HEK293T (cell line): ENCODE results near the gene CCNK.

Experiments
- CTCF ChIA-PET: fragments of 350-600 bp; formaldehyde crosslinking; extraction: SDS; loops from one replicate; lab custom pipeline; 2021; ENCODE audit warnings: antibody characterized with exemption, inconsistent platforms; lab: Yijun Ruan, JAX
- POLR2A ChIA-PET: fragments of 350-600 bp; formaldehyde crosslinking; extraction: SDS; loops from one replicate; lab custom pipeline; 2020; ENCODE audit warnings: antibody characterized with exemption, inconsistent platforms; lab: Yijun Ruan, JAX
- DNase-seq: peaks from one replicate; pipeline ENCODE4 v3.0.0; 2012; ENCODE audit warnings: mixed read lengths; ENCODE audit errors: extremely low spot score
- ARNT ChIP-seq: fragments of 450-650 bp; IDR thresholded peaks from 2 replicates; pipeline ENCODE4 v1.6.1; 2017; ENCODE audit warnings: mild to moderate bottlenecking
- BHLHE40 ChIP-seq: fragments of 450-650 bp; IDR thresholded peaks from 2 replicates; pipeline ENCODE4 v1.6.1; 2016; ENCODE audit warnings: mild to moderate bottlenecking, moderate library complexity, borderline replicate concordance
- CTBP1 ChIP-seq: fragments of 450-650 bp; IDR thresholded peaks from 2 replicates; pipeline ENCODE4 v1.6.1; 2016; ENCODE audit warnings: borderline replicate concordance
- ELF4 ChIP-seq: fragments of 450-650 bp; IDR thresholded peaks from 2 replicates; pipeline ENCODE4 v1.6.1; 2017; ENCODE audit warnings: antibody characterized with exemption
- FOXA1 ChIP-seq: fragments of 450-650 bp; IDR thresholded peaks from 2 replicates; pipeline ENCODE4 v1.6.1; 2016; ENCODE audit warnings: mild to moderate bottlenecking
- FOXK2 ChIP-seq: fragments of 450-650 bp; IDR thresholded peaks from 2 replicates; pipeline ENCODE4 v1.6.1; 2016; ENCODE audit warnings: mild to moderate bottlenecking
- FOXM1 ChIP-seq: fragments of 450-650 bp; IDR thresholded peaks from 2 replicates; pipeline ENCODE4 v1.6.1; 2017; ENCODE audit warnings: mild to moderate bottlenecking, borderline replicate concordance
- HDGF ChIP-seq: fragments of 450-650 bp; IDR thresholded peaks from 2 replicates; pipeline ENCODE4 v1.6.1; 2017; ENCODE audit warnings: antibody characterized with exemption, borderline replicate concordance
- L3MBTL2 ChIP-seq: fragments of 450-650 bp; conservative IDR thresholded peaks from 2 replicates; pipeline ENCODE4 v1.6.1; 2016; ENCODE audit warnings: mild to moderate bottlenecking
- LEF1 ChIP-seq: fragments of 450-650 bp; IDR thresholded peaks from 2 replicates; pipeline ENCODE4 v1.6.1; 2017; ENCODE audit warnings: mild to moderate bottlenecking, borderline replicate concordance
- NFRKB ChIP-seq: fragments of 450-650 bp; IDR thresholded peaks from 2 replicates; pipeline ENCODE4 v1.6.1; 2016; ENCODE audit warnings: mild to moderate bottlenecking, moderate library complexity
- PKNOX1 ChIP-seq: fragments of 450-650 bp; IDR thresholded peaks from 2 replicates; pipeline ENCODE4 v1.6.1; 2016
- SP1 ChIP-seq: fragments of 450-650 bp; IDR thresholded peaks from 2 replicates; pipeline ENCODE4 v1.6.1; 2017
- SUZ12 ChIP-seq: fragments of 450-650 bp; IDR thresholded peaks from 2 replicates; pipeline ENCODE4 v1.6.1; 2016; ENCODE audit warnings: mild to moderate bottlenecking
- TARDBP ChIP-seq: fragments of 450-650 bp; IDR thresholded peaks from 2 replicates; pipeline ENCODE4 v1.6.1; 2016
- ZNF384 ChIP-seq: fragments of 450-650 bp; IDR thresholded peaks from 2 replicates; pipeline ENCODE4 v1.6.1; 2016

Gene CCNK

GRCh38 chr14:99556134-99556791 is 75.1 kb downstream of the CCNK start:
- POLR2A ChIA-PET: no interaction called here
- DNase-seq: no peak
- TF ChIP-seq HDGF: no peak
- TF ChIP-seq ARNT: no peak
- CTCF ChIA-PET: no interaction called here

- no peak for DNase-seq
- CTCF ChIA-PET: no interaction called here
- POLR2A ChIA-PET: no interaction called here
- TF ChIP-seq LEF1 (no peak), SUZ12 (no peak), HDGF (no peak), BHLHE40 (no peak), CTBP1 (no peak), TARDBP (no peak), ZNF384 (no peak)
Observed at GRCh38 chr14:99559286-99559990, 78.2 kb downstream of the CCNK start.

- POLR2A ChIA-PET: no interaction called here
- CTCF ChIA-PET: no interaction called here
- TF ChIP-seq FOXA1 (no peak), BHLHE40 (no peak), FOXK2 (no peak), CTBP1 (no peak), TARDBP (no peak), SUZ12 (no peak), FOXM1 (no peak), SP1 (no peak), PKNOX1 (no peak), NFRKB (no peak), ELF4 (no peak), ARNT (no peak), L3MBTL2 (no peak), LEF1 (no peak), HDGF (no peak), ZNF384 (no peak)
- DNase-seq: no peak
Observed at GRCh38 chr14:99560403-99560802, 79.2 kb downstream of the CCNK start.

- POLR2A ChIA-PET: no interaction called here
- DNase-seq: no peak
- CTCF ChIA-PET: no interaction called here
- TF ChIP-seq TARDBP (no peak), LEF1 (no peak), HDGF (no peak), FOXM1 (no peak), BHLHE40 (no peak), FOXA1 (no peak), SP1 (no peak), ARNT (no peak), ELF4 (no peak), CTBP1 (no peak), FOXK2 (no peak), NFRKB (no peak), ZNF384 (no peak), SUZ12 (no peak), L3MBTL2 (no peak), PKNOX1 (no peak)
Observed at GRCh38 chr14:99560922-99561683, 79.9 kb downstream of the CCNK start.

GRCh38 chr14:99561864-99562263 is 80.7 kb downstream of the CCNK start:
- no peak for DNase-seq
- ChIA-PET CTCF (no interaction called here), POLR2A (interaction anchor here (1.0 kb wide), 1 partner anchor 37 kb away, joined by 3 read pairs; no protein-coding TSS in a partner anchor)
- TF ChIP-seq L3MBTL2: no peak
- no peak for TF ChIP-seq NFRKB
- no peak for TF ChIP-seq ZNF384
- no peak for TF ChIP-seq HDGF
- TF ChIP-seq TARDBP: no peak
- no peak for TF ChIP-seq BHLHE40
